Keratinocyte (primary cell): ENCODE measurements around the gene TMPRSS2. TPM values are rescaled to one million over a fixed set of nuclear protein-coding genes. Genes with fewer than 3 reads are reported as not detected.

ENCODE experiments used
- DNase-seq: peaks from one replicate; pipeline ENCODE4 v3.0.0-alpha.2; 2011; ENCODE audit warnings: low read depth, missing footprints, low spot score
- FAIRE-seq: peaks from 2 replicates; lab custom pipeline; 2011; peaks lifted over from hg19 to GRCh38; lab: Jason Lieb, UNC
- H2AFZ ChIP-seq: 2 replicates; pipeline ENCODE4 v1.6.0; 2012; ENCODE audit warnings: low read length, control low read depth, inconsistent platforms; ENCODE audit not compliant: control insufficient read depth
- H3K27ac ChIP-seq: 2 replicates; pipeline ENCODE4 v1.5.1; 2011; ENCODE audit warnings: low read length; ENCODE audit not compliant: control insufficient read depth, insufficient read depth
- H3K27me3 ChIP-seq: 3 replicates; pipeline ENCODE4 v1.6.0; 2011; ENCODE audit warnings: low read length; ENCODE audit not compliant: control insufficient read depth, insufficient read depth; ENCODE audit errors: extremely low read depth
- H3K36me3 ChIP-seq, 2 experiments: 2 replicates in 1 of 2; 3 replicates in 1 of 2; pipeline ENCODE4 v1.5.1; 2011; ENCODE audit warnings: low read length in 2 of 2, mild to moderate bottlenecking in 1 of 2; ENCODE audit not compliant: control insufficient read depth in 2 of 2, insufficient read depth in 2 of 2; ENCODE audit errors: extremely low read depth in 1 of 2
- H3K4me1 ChIP-seq: 3 replicates; pipeline ENCODE4 v1.5.1; 2011; ENCODE audit warnings: low read length; ENCODE audit not compliant: control insufficient read depth, insufficient read depth; ENCODE audit errors: extremely low read depth
- H3K4me2 ChIP-seq: 3 replicates; pipeline ENCODE4 v1.6.0; 2011; ENCODE audit warnings: low read depth, low read length; ENCODE audit not compliant: control insufficient read depth, insufficient read depth; ENCODE audit errors: extremely low read depth
- H3K4me3 ChIP-seq, 3 experiments: fragments of 200-600 bp in 1 of 3; sonication (generic) in 1 of 3; 2 replicates in 2 of 3; 3 replicates in 1 of 3; pipeline ENCODE4 v1.5.1; 2011 to 2016; ENCODE audit warnings: low read length in 3 of 3, mild to moderate bottlenecking in 3 of 3, control low read depth in 2 of 3, inconsistent platforms in 1 of 3, low read depth in 1 of 3, mixed read lengths in 1 of 3, mixed run types in 1 of 3, moderate library complexity in 1 of 3; ENCODE audit not compliant: control insufficient read depth in 2 of 3, insufficient read depth in 2 of 3; ENCODE audit errors: extremely low read depth in 1 of 3
- H3K79me2 ChIP-seq: 2 replicates; pipeline ENCODE4 v1.6.0; 2012; ENCODE audit warnings: low read length; ENCODE audit not compliant: control insufficient read depth, insufficient read depth
- H3K9ac ChIP-seq: 3 replicates; pipeline ENCODE4 v1.6.0; 2011; ENCODE audit warnings: low read length; ENCODE audit not compliant: control insufficient read depth, insufficient read depth; ENCODE audit errors: extremely low read depth
- H3K9me1 ChIP-seq: 3 replicates; pipeline ENCODE4 v1.6.0; 2011; ENCODE audit warnings: low read length; ENCODE audit not compliant: control insufficient read depth, insufficient read depth; ENCODE audit errors: extremely low read depth
- H3K9me3 ChIP-seq: 2 replicates; pipeline ENCODE4 v1.5.1; 2012; ENCODE audit warnings: low read depth, low read length; ENCODE audit not compliant: control insufficient read depth
- H4K20me1 ChIP-seq: 3 replicates; pipeline ENCODE4 v1.6.0; 2011; ENCODE audit warnings: low read length; ENCODE audit not compliant: control insufficient read depth, insufficient read depth; ENCODE audit errors: extremely low read depth
- CTCF ChIP-seq, 3 experiments: IDR thresholded peaks in 1 of 3; conservative IDR thresholded peaks in 1 of 3; optimal IDR thresholded peaks in 1 of 3; 2 replicates in 2 of 3; 3 replicates in 1 of 3; pipeline versions ENCODE3 to v1.5.1; 2011; ENCODE audit warnings: low read length in 3 of 3, mild to moderate bottlenecking in 3 of 3, moderate library complexity in 2 of 3, control low read depth in 1 of 3, inconsistent platforms in 1 of 3; ENCODE audit not compliant: insufficient read depth in 2 of 3; ENCODE audit errors: extremely low read depth in 1 of 3
- EZH2 ChIP-seq: IDR thresholded peaks from one replicate; pipeline ENCODE4 v1.6.1; 2012; ENCODE audit warnings: inconsistent platforms, mild to moderate bottlenecking, low read length, moderate library complexity
- dilution Hi-C: fragments of 300-500 bp; cut with MboI; formaldehyde crosslinking; loops from one replicate; pipeline ENCODE4 v1.7.0; 2020; ENCODE audit warnings: low sequenced_read_pairs; ENCODE audit not compliant: extremely low pct_ligation_motif_present
- polyA plus RNA-seq, 5 experiments: library from polyadenylated mRNA; depleted of rRNA in 3 of 5; stranded (reverse) in 3 of 5; stranded (forward) in 1 of 5; unstranded in 1 of 5; fragments of >200 nt; gene quantifications; 1 replicate in 1 of 5; 2 replicates in 3 of 5; 3 replicates in 1 of 5; pipeline versions ENCODE4 v1.2.1 to v1.2.3, GENCODE V29; 2011 to 2012; ENCODE audit warnings: missing spikeins in 2 of 5, low read depth in 1 of 5, low replicate concordance in 1 of 5

The TMPRSS2 gene
- polyA plus RNA-seq, 1 donor (not counting 4 experiments of a cell fraction or from before 2014, with no cell fraction given), result not detected

- H3K4me2 ChIP-seq, result no peak overlapping the region
- H3K9ac ChIP-seq, result no peak overlapping the region
- no peak for FAIRE-seq
- H3K27me3 ChIP-seq, result peaks cover 15% of the 10 kb centered on the region
- H3K27ac ChIP-seq, result no peak overlapping the region
- no peaks in the 10 kb centered on the region for H3K9me1 ChIP-seq
- no peaks in the 10 kb centered on the region for H3K79me2 ChIP-seq
- dilution Hi-C loops, result no loop called here
- no peaks in the 10 kb centered on the region for H3K36me3 ChIP-seq
- no peak overlapping the region for H3K4me3 ChIP-seq
- TF ChIP-seq EZH2 (no peak), CTCF (optimal IDR thresholded peaks at IDR 0.05 in 1 of 3, IDR thresholded peaks at IDR 0.05 in 1 of 3, conservative IDR thresholded peaks at IDR 0.05 in 1 of 3; ENCODE audit: extremely low read depth in 1 of 3, insufficient read depth in 2 of 3, low read length in 3 of 3) (no peak)
- H3K4me1 ChIP-seq, result no peaks in the 10 kb centered on the region
- DNase-seq, result no peak
- H3K9me3 ChIP-seq, result no peaks in the 10 kb centered on the region
- no peak overlapping the region for H2AFZ ChIP-seq
- peaks cover 2% of the 10 kb centered on the region for H4K20me1 ChIP-seq
These were observed 8.0 kb downstream of the TMPRSS2 start for GRCh38 chr21:41499920-41500319.

- Histone ChIP-seq H2AFZ (no peak overlapping the region), H3K79me2 (no peaks in the 10 kb centered on the region), H4K20me1 (no peaks in the 10 kb centered on the region), H3K4me2 (no peak overlapping the region), H3K9me3 (no peaks in the 10 kb centered on the region), H3K36me3 (no peaks in the 10 kb centered on the region), H3K4me1 (no peaks in the 10 kb centered on the region), H3K27ac (no peak overlapping the region), H3K27me3 (peaks cover 11% of the 10 kb centered on the region), H3K9ac (no peak overlapping the region), H3K4me3 (no peak overlapping the region), H3K9me1 (no peaks in the 10 kb centered on the region)
- FAIRE-seq (no peak), DNase-seq (no peak)
- dilution Hi-C loops, result no loop called here
- TF ChIP-seq EZH2, result no peak
- TF ChIP-seq CTCF (optimal IDR thresholded peaks at IDR 0.05 in 1 of 3, IDR thresholded peaks at IDR 0.05 in 1 of 3, conservative IDR thresholded peaks at IDR 0.05 in 1 of 3; ENCODE audit: extremely low read depth in 1 of 3, insufficient read depth in 2 of 3, low read length in 3 of 3), result no peak
These were observed 10.2 kb downstream of the TMPRSS2 start for GRCh38 chr21:41497788-41498187.
